Nephron (organoid): Measurements from ENCODE around the gene ATIC.

ENCODE experiments used
- H3K27ac Mint-ChIP-seq, 3 experiments: 2 replicates each; pipeline ENCODE4 v1.8.0; 2020; ENCODE audit warnings: mixed read lengths in 3 of 3, mild to moderate bottlenecking in 2 of 3, moderate library complexity in 1 of 3
- H3K27me3 Mint-ChIP-seq: 2 replicates; pipeline ENCODE4 v1.8.0; 2021; ENCODE audit warnings: low read depth, mild to moderate bottlenecking, moderate library complexity, mixed read lengths
- H3K36me3 Mint-ChIP-seq: 2 replicates; pipeline ENCODE4 v1.8.0; 2020; ENCODE audit warnings: low read depth, mixed read lengths
- H3K4me1 Mint-ChIP-seq: 2 replicates; pipeline ENCODE4 v1.8.0; 2020; ENCODE audit warnings: mixed read lengths
- H3K4me3 Mint-ChIP-seq, 3 experiments: 2 replicates each; pipeline ENCODE4 v1.8.0; 2020; ENCODE audit warnings: mild to moderate bottlenecking in 3 of 3, mixed read lengths in 3 of 3, moderate library complexity in 2 of 3
- H3K9me3 Mint-ChIP-seq: 2 replicates; pipeline ENCODE4 v1.8.0; 2020; ENCODE audit warnings: mixed read lengths
- TF ChIP-seq, protein P1 (sequence below), 3 experiments: fragments of 200-600 bp; sonication (generic); IDR thresholded peaks; one replicate each; pipeline ENCODE4 v1.5.0; 2021; ENCODE audit warnings: antibody characterized with exemption in 3 of 3; ENCODE audit not compliant: unreplicated experiment in 3 of 3

ATIC gene

DNA sequence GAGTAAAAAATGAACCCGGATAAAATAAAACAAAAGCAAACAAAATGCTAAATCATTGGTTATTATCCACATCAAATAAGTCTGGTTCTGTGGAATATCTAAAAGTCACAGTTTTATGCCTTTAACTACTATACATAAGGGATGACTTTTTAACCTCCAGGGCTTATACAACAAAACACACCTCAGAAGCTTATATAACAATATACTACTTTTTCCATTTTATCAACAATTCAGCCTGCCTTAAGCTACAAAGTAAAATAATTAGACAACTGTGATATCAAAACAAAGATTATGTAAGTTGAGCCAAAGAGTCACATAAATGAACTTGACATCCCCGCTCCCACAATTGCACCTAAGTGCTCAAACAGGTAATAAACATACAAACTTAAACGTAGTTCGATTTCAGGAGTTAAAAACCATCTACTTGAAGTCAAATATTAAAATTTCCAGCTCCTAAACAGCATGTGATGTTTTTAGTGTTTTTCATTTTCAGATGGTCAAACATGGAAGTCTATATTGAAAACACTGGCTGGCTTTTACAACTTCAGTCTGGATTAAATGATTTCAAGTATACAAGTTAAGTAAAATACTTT is 54.7 kb downstream of the ATIC start:
- no peaks in the 10 kb centered on the region for H3K9me3 Mint-ChIP-seq

DNA sequence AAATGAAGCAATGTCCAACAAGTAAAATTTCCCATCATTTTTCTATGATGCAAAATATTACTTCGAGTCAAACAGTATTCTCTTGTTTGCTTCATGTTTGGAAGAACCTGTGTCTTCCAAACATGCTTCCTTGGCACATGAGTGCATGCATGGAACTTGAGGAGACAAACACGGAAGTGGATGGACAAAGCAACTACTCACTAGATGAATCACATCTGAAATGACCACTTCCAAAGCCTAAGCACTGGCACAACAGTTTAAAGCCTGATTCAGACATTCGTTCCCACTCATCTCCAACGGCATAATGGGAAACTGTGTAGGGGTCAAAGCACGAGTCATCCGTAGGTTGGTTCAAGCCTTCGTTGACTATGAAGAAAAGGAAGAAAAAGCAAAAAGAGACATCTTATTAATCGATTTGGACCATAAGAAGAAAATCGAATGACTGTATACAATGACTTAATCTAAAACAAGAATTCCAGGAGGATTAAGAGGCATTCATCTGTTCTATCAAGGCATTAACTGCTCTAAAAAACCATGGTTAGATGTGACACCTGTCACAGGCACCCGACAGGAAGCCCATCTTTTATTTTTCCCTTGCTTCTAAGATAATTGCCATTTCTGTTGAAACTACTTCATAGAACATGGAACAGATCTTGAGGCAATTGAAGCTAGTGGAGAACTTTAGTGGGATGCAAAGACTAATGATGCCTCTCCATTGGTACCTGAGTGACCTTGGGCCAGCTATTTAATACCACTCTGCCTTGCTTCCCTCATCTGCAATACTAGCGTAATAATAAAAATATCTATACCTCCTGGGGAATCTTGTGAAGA is 56.0 kb downstream of the ATIC start:
- no peaks in the 10 kb centered on the region for H3K27me3 Mint-ChIP-seq
- peaks cover 80% of the 10 kb centered on the region for H3K36me3 Mint-ChIP-seq
- no peaks in the 10 kb centered on the region for H3K4me1 Mint-ChIP-seq
- TF ChIP-seq, protein P1, sequence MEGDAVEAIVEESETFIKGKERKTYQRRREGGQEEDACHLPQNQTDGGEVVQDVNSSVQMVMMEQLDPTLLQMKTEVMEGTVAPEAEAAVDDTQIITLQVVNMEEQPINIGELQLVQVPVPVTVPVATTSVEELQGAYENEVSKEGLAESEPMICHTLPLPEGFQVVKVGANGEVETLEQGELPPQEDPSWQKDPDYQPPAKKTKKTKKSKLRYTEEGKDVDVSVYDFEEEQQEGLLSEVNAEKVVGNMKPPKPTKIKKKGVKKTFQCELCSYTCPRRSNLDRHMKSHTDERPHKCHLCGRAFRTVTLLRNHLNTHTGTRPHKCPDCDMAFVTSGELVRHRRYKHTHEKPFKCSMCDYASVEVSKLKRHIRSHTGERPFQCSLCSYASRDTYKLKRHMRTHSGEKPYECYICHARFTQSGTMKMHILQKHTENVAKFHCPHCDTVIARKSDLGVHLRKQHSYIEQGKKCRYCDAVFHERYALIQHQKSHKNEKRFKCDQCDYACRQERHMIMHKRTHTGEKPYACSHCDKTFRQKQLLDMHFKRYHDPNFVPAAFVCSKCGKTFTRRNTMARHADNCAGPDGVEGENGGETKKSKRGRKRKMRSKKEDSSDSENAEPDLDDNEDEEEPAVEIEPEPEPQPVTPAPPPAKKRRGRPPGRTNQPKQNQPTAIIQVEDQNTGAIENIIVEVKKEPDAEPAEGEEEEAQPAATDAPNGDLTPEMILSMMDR (IDR thresholded peaks at IDR 0.05; ENCODE audit: unreplicated experiment in 3 of 3): no peak
- no peaks in the 10 kb centered on the region for H3K9me3 Mint-ChIP-seq
- no peak overlapping the region for H3K4me3 Mint-ChIP-seq
- H3K27ac Mint-ChIP-seq: no peak overlapping the region

More for the DNA sequence above, 54.7 kb downstream of the ATIC start:
- Mint-ChIP-seq H3K36me3 (peaks cover 80% of the 10 kb centered on the region), H3K4me1 (no peaks in the 10 kb centered on the region), H3K27me3 (no peaks in the 10 kb centered on the region), H3K27ac (no peak overlapping the region), H3K4me3 (no peak overlapping the region)
- TF ChIP-seq, protein P1 (IDR thresholded peaks at IDR 0.05; ENCODE audit: unreplicated experiment in 3 of 3): no peak

DNA sequence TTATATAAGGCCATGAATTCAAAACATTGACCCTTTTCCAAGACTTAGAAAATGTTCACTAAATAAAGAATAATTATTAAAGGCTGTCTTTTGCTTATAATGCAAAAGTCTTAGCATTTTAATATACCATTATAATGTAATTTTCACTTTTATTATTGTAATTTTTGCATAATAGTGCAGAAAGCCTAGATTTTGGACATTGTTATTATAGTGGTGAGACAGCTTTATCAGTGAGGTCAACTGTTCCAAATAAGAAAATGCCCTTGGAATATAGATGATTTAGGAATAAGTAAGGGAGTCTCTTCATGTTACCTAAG is 56.6 kb downstream of the ATIC start:
- Mint-ChIP-seq H3K4me3 (no peak overlapping the region), H3K27ac (no peak overlapping the region), H3K4me1 (no peaks in the 10 kb centered on the region), H3K27me3 (no peaks in the 10 kb centered on the region), H3K9me3 (no peaks in the 10 kb centered on the region), H3K36me3 (peaks cover 79% of the 10 kb centered on the region)
- TF ChIP-seq, protein P1 (IDR thresholded peaks at IDR 0.05; ENCODE audit: unreplicated experiment in 3 of 3): no peak

DNA sequence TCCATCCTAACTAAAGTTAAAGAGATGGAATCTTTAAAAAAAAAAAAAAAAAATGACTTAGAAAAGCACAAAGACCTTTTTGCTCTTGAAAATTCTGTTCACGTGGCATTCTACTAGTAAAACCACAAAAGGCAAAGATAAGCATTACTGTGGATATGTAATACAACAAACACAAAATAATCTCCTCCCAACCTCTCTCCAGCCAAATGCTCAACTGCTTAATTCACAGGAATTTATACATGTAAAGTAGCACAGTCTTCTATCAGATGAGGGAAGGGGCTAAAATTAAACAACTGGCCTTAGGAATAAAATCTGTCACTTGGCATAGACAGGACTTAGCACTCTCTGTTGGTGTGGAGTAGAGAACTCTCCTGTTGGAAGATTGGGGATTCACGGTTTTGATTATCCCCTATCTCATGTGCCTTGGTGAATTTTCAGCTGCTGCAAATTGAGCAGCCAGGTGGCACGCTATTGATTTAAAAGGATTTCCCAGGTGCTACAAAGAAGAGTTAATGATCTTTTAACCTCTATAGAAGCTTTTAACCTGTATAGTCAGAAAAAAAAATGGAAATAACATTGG is 57.4 kb downstream of the ATIC start:
- TF ChIP-seq, protein P1 (IDR thresholded peaks at IDR 0.05; ENCODE audit: unreplicated experiment in 3 of 3): no peak
- Mint-ChIP-seq H3K27me3 (no peaks in the 10 kb centered on the region), H3K36me3 (peaks cover 77% of the 10 kb centered on the region), H3K9me3 (no peaks in the 10 kb centered on the region), H3K27ac (no peak overlapping the region), H3K4me1 (no peaks in the 10 kb centered on the region), H3K4me3 (no peak overlapping the region)

DNA sequence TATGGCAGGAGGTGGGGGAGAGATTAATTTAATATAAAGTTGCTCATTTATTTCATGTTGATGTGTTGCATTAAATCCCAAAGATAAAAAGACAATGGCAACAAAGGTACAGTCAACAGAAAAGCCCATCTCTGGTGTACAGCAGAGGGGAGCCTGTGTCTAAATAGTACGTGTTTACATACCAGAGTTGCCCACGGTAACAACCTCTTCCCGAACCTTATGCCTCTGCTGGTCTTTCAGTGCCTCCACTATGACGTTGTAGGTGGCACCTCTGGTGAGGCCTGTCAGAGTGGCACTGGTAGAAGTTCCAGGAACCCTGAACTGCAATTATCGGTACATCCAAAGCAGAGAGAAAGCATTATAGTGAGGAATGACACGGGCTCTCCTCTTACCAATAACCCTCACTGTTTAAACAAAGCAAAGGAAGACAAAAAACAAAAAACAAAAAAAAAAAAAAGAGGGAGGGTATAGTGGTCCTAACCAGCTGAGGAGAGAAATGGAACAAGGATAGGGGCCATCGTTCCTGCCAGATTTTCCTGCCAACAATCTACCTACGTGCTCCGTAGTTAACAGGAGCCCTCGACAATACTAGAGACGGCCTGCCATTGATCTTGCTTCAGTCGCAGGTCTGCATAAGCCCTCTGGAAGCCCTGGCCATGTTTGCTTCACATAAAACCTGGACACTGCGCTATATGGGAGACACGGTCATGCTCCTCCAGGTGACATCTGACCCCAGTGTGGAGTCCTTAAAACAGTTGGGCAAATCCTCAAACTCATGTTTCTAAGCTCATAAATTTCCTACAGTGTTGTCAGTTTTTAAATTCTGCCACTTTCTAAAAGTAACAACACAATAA is 58.5 kb downstream of the ATIC start:
- Mint-ChIP-seq H3K27ac (no peak overlapping the region), H3K27me3 (no peaks in the 10 kb centered on the region), H3K36me3 (peaks cover 77% of the 10 kb centered on the region), H3K4me1 (no peaks in the 10 kb centered on the region), H3K9me3 (no peaks in the 10 kb centered on the region), H3K4me3 (no peak overlapping the region)
- TF ChIP-seq, protein P1 (IDR thresholded peaks at IDR 0.05; ENCODE audit: unreplicated experiment in 3 of 3): no peak
